ENCODE measurements around the gene SIDT2. TPM values are rescaled to one million over a fixed set of nuclear protein-coding genes. Genes with fewer than 3 reads are reported as not detected.

Gene SIDT2
- total RNA-seq, 1 donor from 2014 or later: 37.6 TPM

GRCh38 chr11:117143390-117143789 is 35.2 kb upstream of the SIDT2 start:
- no peak for TF ChIP-seq CTCF (conservative IDR thresholded peaks at IDR 0.05)
- DNase-seq (ENCODE audit: low read depth, low spot score): no peak
- Mint-ChIP-seq H3K27me3 (ENCODE audit: low read depth) (peaks cover 18% of the 10 kb centered on the region), H3K9me3 (no peaks in the 10 kb centered on the region), H3K4me3 (peak overlapping the region; percentile 99), H3K36me3 (ENCODE audit: low read depth) (peaks cover 2% of the 10 kb centered on the region), H3K27ac (ENCODE audit: unreplicated experiment) (peak overlapping the region; percentile 95), H3K4me1 (peaks cover 42% of the 10 kb centered on the region)

GRCh38 chr11:117143871-117144476 is 34.6 kb upstream of the SIDT2 start, which contains the start of gene PAFAH1B2:
Gene PAFAH1B2, plus strand, starts transcription at chr11:117144287. Its CDS starts 8,161 bp downstream, at chr11:117152448.
- Mint-ChIP-seq H3K4me1 (peaks cover 42% of the 10 kb centered on the region), H3K27ac (ENCODE audit: unreplicated experiment) (peak within 1 kb of the TSS; percentile 95), H3K27me3 (ENCODE audit: low read depth) (peaks cover 18% of the 10 kb centered on the region), H3K9me3 (no peaks in the 10 kb centered on the region), H3K36me3 (ENCODE audit: low read depth) (peaks cover 2% of the 10 kb centered on the region), H3K4me3 (peak within 1 kb of the TSS; percentile 99)
- TF ChIP-seq CTCF (conservative IDR thresholded peaks at IDR 0.05): no peak
- DNase-seq (ENCODE audit: low read depth, low spot score): peak; percentile 93

DNA sequence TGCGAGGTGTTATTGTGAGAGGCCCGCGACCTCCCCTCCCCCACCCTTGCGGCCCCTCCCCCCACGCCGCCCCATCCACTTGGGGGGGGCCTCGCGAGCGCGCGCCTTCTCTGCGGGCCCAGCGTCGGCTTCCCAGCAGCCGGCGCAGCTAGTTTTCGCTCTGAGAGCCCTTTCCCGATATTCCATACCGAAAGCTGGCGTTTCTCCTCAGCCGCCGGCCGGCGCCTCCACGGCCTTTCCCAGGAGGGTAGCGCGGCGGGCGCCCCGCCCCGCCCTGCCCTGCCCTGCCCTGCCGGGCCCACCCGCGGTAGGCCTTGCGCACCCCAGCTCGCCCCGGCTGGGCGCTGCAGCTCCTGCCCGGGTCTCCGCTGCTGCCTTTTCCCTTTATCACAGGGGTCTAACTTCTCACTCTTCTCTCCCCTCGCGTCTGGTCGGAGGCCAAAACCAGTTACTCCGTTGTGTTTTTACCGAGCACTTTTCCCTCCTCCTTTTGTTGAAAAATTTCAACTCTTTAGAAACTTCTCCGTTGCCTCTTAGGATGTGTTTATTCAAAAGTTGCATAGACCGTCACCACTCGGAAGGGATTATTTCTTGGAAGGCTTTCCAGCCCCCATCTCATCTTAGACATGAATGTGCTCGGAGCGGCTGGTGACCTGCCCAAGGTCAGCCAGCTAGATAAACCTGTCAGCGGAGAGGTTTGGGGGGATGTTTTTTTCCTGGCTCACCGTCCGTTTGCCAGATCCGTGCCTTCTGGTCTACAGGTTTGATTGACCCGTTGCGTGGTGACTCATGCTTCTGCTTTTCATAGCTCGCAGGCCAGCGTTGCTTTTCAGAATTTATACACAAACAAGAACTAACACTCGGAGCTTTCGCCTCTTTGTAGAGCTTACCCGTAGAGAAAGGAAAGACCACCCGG is 33.8 kb upstream of the SIDT2 start:
- Mint-ChIP-seq H3K9me3 (no peaks in the 10 kb centered on the region), H3K27ac (ENCODE audit: unreplicated experiment) (peak overlapping the region; percentile 83), H3K36me3 (ENCODE audit: low read depth) (peaks cover 2% of the 10 kb centered on the region), H3K27me3 (ENCODE audit: low read depth) (peaks cover 18% of the 10 kb centered on the region), H3K4me3 (peak overlapping the region; percentile 99), H3K4me1 (peaks cover 42% of the 10 kb centered on the region)
- DNase-seq (ENCODE audit: low read depth, low spot score): peak; percentile 3
- peak; percentile 12 for TF ChIP-seq CTCF (conservative IDR thresholded peaks at IDR 0.05)

DNA sequence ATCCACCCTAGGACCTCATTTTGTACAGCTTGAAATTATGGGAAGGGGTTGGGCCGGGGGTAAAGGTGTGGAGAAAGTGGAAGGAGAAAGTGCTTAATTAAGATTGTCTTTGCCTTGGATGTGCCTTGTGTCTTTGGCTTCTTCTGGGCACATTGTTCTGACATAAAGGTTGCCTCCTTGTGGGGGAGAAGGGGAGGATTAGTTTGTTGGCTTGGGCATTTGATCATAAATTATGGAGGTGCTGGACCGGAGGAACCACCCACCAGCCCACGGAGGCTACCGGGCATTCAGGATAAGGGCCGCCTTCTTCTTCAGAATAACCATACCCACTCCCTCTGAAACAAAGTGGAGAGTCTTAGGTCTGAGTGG is 33.2 kb upstream of the SIDT2 start:
- H3K27me3 Mint-ChIP-seq (ENCODE audit: low read depth): peaks cover 14% of the 10 kb centered on the region
- no peaks in the 10 kb centered on the region for H3K9me3 Mint-ChIP-seq
- peaks cover 2% of the 10 kb centered on the region for H3K36me3 Mint-ChIP-seq (ENCODE audit: low read depth)
- H3K4me1 Mint-ChIP-seq: peaks cover 42% of the 10 kb centered on the region
- H3K4me3 Mint-ChIP-seq: peak overlapping the region; percentile 99
- DNase-seq (ENCODE audit: low read depth, low spot score): no peak
- H3K27ac Mint-ChIP-seq (ENCODE audit: unreplicated experiment): peak overlapping the region; percentile 83
- peak; percentile 50 for TF ChIP-seq CTCF (conservative IDR thresholded peaks at IDR 0.05)

GRCh38 chr11:117146521-117146920 is 32.0 kb upstream of the SIDT2 start:
- H3K9me3 Mint-ChIP-seq: no peaks in the 10 kb centered on the region
- peak overlapping the region; percentile 99 for H3K4me3 Mint-ChIP-seq
- peaks cover 10% of the 10 kb centered on the region for H3K27me3 Mint-ChIP-seq (ENCODE audit: low read depth)
- H3K4me1 Mint-ChIP-seq: peaks cover 42% of the 10 kb centered on the region
- TF ChIP-seq CTCF (conservative IDR thresholded peaks at IDR 0.05): no peak
- DNase-seq (ENCODE audit: low read depth, low spot score): no peak
- no peak overlapping the region for H3K27ac Mint-ChIP-seq (ENCODE audit: unreplicated experiment)
- peaks cover 2% of the 10 kb centered on the region for H3K36me3 Mint-ChIP-seq (ENCODE audit: low read depth)
